ENCODE data around the gene CALN1. TPM values are rescaled to one million over a fixed set of nuclear protein-coding genes. Genes with fewer than 3 reads are reported as not detected.

CALN1 gene
- total RNA-seq, 2 donors from 2014 or later = 0.52 to 1.6 TPM

- no peak overlapping the region for H3K27ac ChIP-seq
- H3K9me3 ChIP-seq = no peaks in the 10 kb centered on the region
- intact Hi-C loops (cut with DNase I) = no loop called here
- ATAC-seq (no peak), DNase-seq (no peak)
- WGBS, 2 donors = 40 to 50% methylated on average over 3 of the region's 3 CpGs
- no peak overlapping the region for H3K4me3 ChIP-seq
- no peaks in the 10 kb centered on the region for H3K36me3 ChIP-seq (replicated peaks in 1 of 2; ENCODE audit: insufficient read depth in 1 of 2, low read depth in 2 of 2)
- no peak for TF ChIP-seq POLR2A (IDR thresholded peaks at IDR 0.05)
- TF ChIP-seq CTCF (IDR thresholded peaks at IDR 0.05) = no peak
- H3K4me1 ChIP-seq = no peaks in the 10 kb centered on the region
- no peaks in the 10 kb centered on the region for H3K27me3 ChIP-seq
Measured at GRCh38 chr7:71842786-71843185, 569.4 kb downstream of the CALN1 start.

GRCh38 chr7:71842381-71842780, 569.8 kb downstream of the CALN1 start:
- DNase-seq (no peak), ATAC-seq (no peak)
- no peak overlapping the region for H3K4me3 ChIP-seq
- no peaks in the 10 kb centered on the region for H3K9me3 ChIP-seq
- no peaks in the 10 kb centered on the region for H3K27me3 ChIP-seq
- 50 to 56% methylated on average over 6 of the region's 6 CpGs for WGBS, 2 donors
- no peaks in the 10 kb centered on the region for H3K4me1 ChIP-seq
- intact Hi-C loops (cut with DNase I) = no loop called here
- H3K27ac ChIP-seq = no peak overlapping the region
- H3K36me3 ChIP-seq (replicated peaks in 1 of 2; ENCODE audit: insufficient read depth in 1 of 2, low read depth in 2 of 2) = no peaks in the 10 kb centered on the region
- TF ChIP-seq CTCF (IDR thresholded peaks at IDR 0.05) (no peak), POLR2A (IDR thresholded peaks at IDR 0.05) (no peak)

GRCh38 chr7:71835056-71835455, 577.1 kb downstream of the CALN1 start:
- H3K27ac ChIP-seq = no peak overlapping the region
- TF ChIP-seq CTCF (IDR thresholded peaks at IDR 0.05) (no peak), POLR2A (IDR thresholded peaks at IDR 0.05) (no peak)
- no peak overlapping the region for H3K4me3 ChIP-seq
- ATAC-seq = no peak
- no peaks in the 10 kb centered on the region for H3K36me3 ChIP-seq (replicated peaks in 1 of 2; ENCODE audit: insufficient read depth in 1 of 2, low read depth in 2 of 2)
- intact Hi-C loops (cut with DNase I) = no loop called here
- DNase-seq = no peak
- 66 to 76% methylated on average over 5 of the region's 5 CpGs for WGBS, 2 donors
- H3K27me3 ChIP-seq = no peaks in the 10 kb centered on the region
- no peaks in the 10 kb centered on the region for H3K9me3 ChIP-seq
- H3K4me1 ChIP-seq = no peaks in the 10 kb centered on the region

GRCh38 chr7:71829515-71829914, 582.6 kb downstream of the CALN1 start:
- Histone ChIP-seq H3K27ac (no peak overlapping the region), H3K9me3 (no peaks in the 10 kb centered on the region), H3K4me1 (no peaks in the 10 kb centered on the region), H3K27me3 (no peaks in the 10 kb centered on the region), H3K36me3 (replicated peaks in 1 of 2; ENCODE audit: insufficient read depth in 1 of 2, low read depth in 2 of 2) (no peaks in the 10 kb centered on the region), H3K4me3 (no peak overlapping the region)
- 42 to 60% methylated on average over 3 of the region's 3 CpGs for WGBS, 2 donors
- ATAC-seq (no peak), DNase-seq (no peak)
- intact Hi-C loops (cut with DNase I) = no loop called here
- no peak for TF ChIP-seq CTCF (IDR thresholded peaks at IDR 0.05)
- TF ChIP-seq POLR2A (IDR thresholded peaks at IDR 0.05) = no peak

- no peak for TF ChIP-seq POLR2A (IDR thresholded peaks at IDR 0.05)
- no peak for TF ChIP-seq CTCF (IDR thresholded peaks at IDR 0.05)
- intact Hi-C loops (cut with DNase I) = no loop called here
- WGBS, 2 donors = 68 to 71% methylated on average over 2 of the region's 2 CpGs
- ATAC-seq = no peak
- no peaks in the 10 kb centered on the region for H3K27me3 ChIP-seq
- H3K36me3 ChIP-seq (replicated peaks in 1 of 2; ENCODE audit: insufficient read depth in 1 of 2, low read depth in 2 of 2) = no peaks in the 10 kb centered on the region
- no peaks in the 10 kb centered on the region for H3K4me1 ChIP-seq
- H3K4me3 ChIP-seq = no peak overlapping the region
- H3K27ac ChIP-seq = no peak overlapping the region
- no peak for DNase-seq
- no peaks in the 10 kb centered on the region for H3K9me3 ChIP-seq
Measured at GRCh38 chr7:71828361-71828760, 583.8 kb downstream of the CALN1 start.
